ENCODE results near the gene OGFR.

- no peak for TF ChIP-seq CTCF (optimal IDR thresholded peaks at IDR 0.05 in 1 of 3, IDR thresholded peaks at IDR 0.05 in 1 of 3, conservative IDR thresholded peaks at IDR 0.05 in 1 of 3; ENCODE audit: extremely low read depth in 1 of 3, insufficient read depth in 2 of 3, low read length in 3 of 3)
- TF ChIP-seq EZH2 (IDR thresholded peaks at IDR 0.05; ENCODE audit: low read length), result no peak
Measured at GRCh38 chr20:62785393-62785792, 19.2 kb upstream of the OGFR start.

Data from keratinocyte (primary cell).